ENCODE measurements around the gene SNAP23. TPM values are rescaled to one million over a fixed set of nuclear protein-coding genes. Genes with fewer than 3 reads are reported as not detected.

The SNAP23 gene
- total RNA-seq, 4 donors from 2014 or later = 30.9 to 59.3 (median 40.1) TPM

GRCh38 chr15:42498212-42499068 is 3.0 kb downstream of the SNAP23 start:
- no peak for DNase-seq
- TF ChIP-seq CTCF (IDR thresholded peaks at IDR 0.05) (no peak), POLR2A (IDR thresholded peaks at IDR 0.05) (no peak)
- H3K36me3 ChIP-seq = no peaks in the 10 kb centered on the region
- no peak overlapping the region for H3K4me3 ChIP-seq
- H3K9me3 ChIP-seq = no peaks in the 10 kb centered on the region
- 56 to 71% methylated on average over 3 to 6 of the region's 6 CpGs for WGBS, 2 donors
- intact Hi-C loops (cut with DNase I) = no loop called here
- H3K27me3 ChIP-seq = no peaks in the 10 kb centered on the region
- H3K27ac ChIP-seq = peak overlapping the region in 3 of 4 donors; percentile 55 to 61 (median 60)
- peaks cover 17 to 67% (median 48%) of the 10 kb centered on the region in 3 donors for H3K4me1 ChIP-seq

- TF ChIP-seq CTCF (IDR thresholded peaks at IDR 0.05) = no peak
- no peak for TF ChIP-seq POLR2A (IDR thresholded peaks at IDR 0.05)
- Histone ChIP-seq H3K4me1 (peaks cover 12 to 65% (median 46%) of the 10 kb centered on the region in 3 donors), H3K9me3 (no peaks in the 10 kb centered on the region), H3K4me3 (no peak overlapping the region), H3K27ac (peak overlapping the region; percentile 15 to 61 (median 48)), H3K36me3 (no peaks in the 10 kb centered on the region), H3K27me3 (no peaks in the 10 kb centered on the region)
- no peak for DNase-seq
- WGBS, 2 donors = 77 to 84% methylated on average over 12 of the region's 12 CpGs
- intact Hi-C loops (cut with DNase I) = no loop called here
Observed at GRCh38 chr15:42499858-42500609, 4.6 kb downstream of the SNAP23 start.

GRCh38 chr15:42502477-42502876 is 7.0 kb downstream of the SNAP23 start:
- no peak overlapping the region for H3K4me3 ChIP-seq
- peaks cover 6 to 57% (median 36%) of the 10 kb centered on the region in 3 donors for H3K4me1 ChIP-seq
- no peaks in the 10 kb centered on the region for H3K36me3 ChIP-seq
- WGBS, 2 donors = 80 to 82% methylated on average over 4 of the region's 4 CpGs
- no peaks in the 10 kb centered on the region for H3K27me3 ChIP-seq
- intact Hi-C loops (cut with DNase I) = no loop called here
- DNase-seq = no peak
- TF ChIP-seq POLR2A (IDR thresholded peaks at IDR 0.05) (no peak), CTCF (IDR thresholded peaks at IDR 0.05) (no peak)
- H3K27ac ChIP-seq = no peak overlapping the region
- H3K9me3 ChIP-seq = no peaks in the 10 kb centered on the region

GRCh38 chr15:42503825-42504224 is 8.4 kb downstream of the SNAP23 start:
- Histone ChIP-seq H3K27me3 (no peaks in the 10 kb centered on the region), H3K36me3 (no peaks in the 10 kb centered on the region), H3K27ac (no peak overlapping the region), H3K9me3 (no peaks in the 10 kb centered on the region), H3K4me1 (peaks cover 0 to 43% (median 24%) of the 10 kb centered on the region in 3 donors), H3K4me3 (no peak overlapping the region)
- TF ChIP-seq POLR2A (IDR thresholded peaks at IDR 0.05) (no peak), CTCF (IDR thresholded peaks at IDR 0.05) (no peak)
- intact Hi-C loops (cut with DNase I) = no loop called here
- 64 to 89% methylated on average over 1 of the region's 1 CpG for WGBS, 2 donors
- DNase-seq = no peak

- TF ChIP-seq POLR2A (IDR thresholded peaks at IDR 0.05) (no peak), CTCF (IDR thresholded peaks at IDR 0.05) (no peak)
- no peak overlapping the region for H3K27ac ChIP-seq
- H3K9me3 ChIP-seq = no peaks in the 10 kb centered on the region
- H3K27me3 ChIP-seq = no peaks in the 10 kb centered on the region
- H3K4me1 ChIP-seq = peaks cover 0 to 35% (median 16%) of the 10 kb centered on the region in 3 donors
- intact Hi-C loops (cut with DNase I) = no loop called here
- WGBS, 2 donors = 63 to 73% methylated on average over 3 of the region's 3 CpGs
- DNase-seq = no peak
- H3K4me3 ChIP-seq = no peak overlapping the region
- H3K36me3 ChIP-seq = no peaks in the 10 kb centered on the region
Observed at GRCh38 chr15:42504631-42505030, 9.2 kb downstream of the SNAP23 start.
